Breast epithelium (tissue), 4 donors: ENCODE measurements around the gene CDV3. TPM values are rescaled to one million over a fixed set of nuclear protein-coding genes. Genes with fewer than 3 reads are reported as not detected.

Experiments
- DNase-seq, 2 donors: peaks; one replicate each; pipeline ENCODE4 v3.0.0-alpha.2; 2019; ENCODE audit warnings: low spot score in 2 of 2
- H3K27ac ChIP-seq, 2 donors: fragments of 200-600 bp; sonication (generic) in 1 of 2; one replicate each; pipeline ENCODE4 v1.5.1; 2016 to 2019; ENCODE audit warnings: mild to moderate bottlenecking in 1 of 2
- H3K27me3 ChIP-seq, 2 donors: fragments of 200-600 bp; sonication (generic) in 1 of 2; one replicate each; pipeline versions ENCODE4 v1.5.1 to v1.6.0; 2017 to 2019; ENCODE audit warnings: control low read depth in 1 of 2, mild to moderate bottlenecking in 1 of 2
- H3K36me3 ChIP-seq: fragments of 200-600 bp; one replicate; pipeline ENCODE4 v1.5.1; 2019
- H3K4me1 ChIP-seq, 2 donors: fragments of 200-600 bp; sonication (generic); one replicate each; pipeline ENCODE4 v1.5.1; 2016 to 2019; ENCODE audit warnings: control low read depth in 1 of 2
- H3K4me3 ChIP-seq, 3 donors: fragments of 200-600 bp; sonication (generic); 1 replicate in 2 of 3; 2 replicates in 1 of 3; pipeline ENCODE4 v1.5.1; 2016 to 2019; ENCODE audit warnings: mild to moderate bottlenecking in 3 of 3, moderate library complexity in 2 of 3
- H3K9me3 ChIP-seq, 2 donors: fragments of 200-600 bp; sonication (generic) in 1 of 2; one replicate each; pipeline ENCODE4 v1.5.1; 2016 to 2019; ENCODE audit warnings: control low read depth in 1 of 2
- CTCF ChIP-seq, 3 donors: fragments of 450-650 bp; IDR thresholded peaks; one replicate each; pipeline ENCODE4 v1.5.1; 2016 to 2017; ENCODE audit warnings: antibody characterized with exemption in 3 of 3, mild to moderate bottlenecking in 3 of 3, moderate library complexity in 3 of 3
- POLR2A ChIP-seq: fragments of 450-650 bp; IDR thresholded peaks from one replicate; pipeline ENCODE4 v1.6.1; 2016; ENCODE audit warnings: antibody characterized with exemption, mild to moderate bottlenecking, moderate library complexity
- POLR2AphosphoS5 ChIP-seq, 3 donors: sonication (generic); formaldehyde crosslinking; IDR thresholded peaks; one replicate each; pipeline ENCODE4 v1.6.1; 2017; ENCODE audit warnings: antibody characterized with exemption in 3 of 3
- intact Hi-C: fragments of 100-400 bp; cut with DNase I; formaldehyde crosslinking; loops from one replicate; pipeline ENCODE4 v1.15.1; 2023; ENCODE audit warnings: low total_unique reads
- total RNA-seq, 3 donors: library from RNA; depleted of rRNA; stranded (reverse); fragments of >200 nt; gene quantifications; one replicate each; pipeline ENCODE4 v1.1.0, GENCODE V29; 2016

The CDV3 gene
- total RNA-seq, 3 donors from 2014 or later, result 119 to 188 (median 141) TPM

- DNase-seq, result no peak
- intact Hi-C loops, result no loop called here
- no peaks in the 10 kb centered on the region for H3K36me3 ChIP-seq
Measured at GRCh38 chr3:133576169-133576568, 2.7 kb downstream of the CDV3 start.

GRCh38 chr3:133578548-133579191 is 5.2 kb downstream of the CDV3 start:
- no peaks in the 10 kb centered on the region for H3K27me3 ChIP-seq
- H3K4me1 ChIP-seq, result peaks cover 0 to 16% of the 10 kb centered on the region in 2 donors
- DNase-seq, result no peak
- intact Hi-C loops, result no loop called here
- no peaks in the 10 kb centered on the region for H3K9me3 ChIP-seq
- H3K36me3 ChIP-seq, result no peaks in the 10 kb centered on the region
- peak overlapping the region in 1 of 3 donors; percentile 32 for H3K4me3 ChIP-seq
- TF ChIP-seq CTCF (IDR thresholded peaks at IDR 0.05), result peak in 2 of 3 donors; percentile 37 to 42
- TF ChIP-seq POLR2A, result no peak
- no peak for TF ChIP-seq POLR2AphosphoS5 (IDR thresholded peaks at IDR 0.05)
- no peak overlapping the region for H3K27ac ChIP-seq

More at GRCh38 chr3:133576169-133576568, 2.7 kb downstream of the CDV3 start:
- no peaks in the 10 kb centered on the region for H3K27me3 ChIP-seq
- no peak overlapping the region for H3K27ac ChIP-seq
- peak overlapping the region; percentile 56 to 91 (median 84) for H3K4me3 ChIP-seq
- H3K4me1 ChIP-seq, result peaks cover 0 to 16% of the 10 kb centered on the region in 2 donors
- no peaks in the 10 kb centered on the region for H3K9me3 ChIP-seq
- no peak for TF ChIP-seq CTCF (IDR thresholded peaks at IDR 0.05)

GRCh38 chr3:133583396-133583795 is 9.9 kb downstream of the CDV3 start:
- TF ChIP-seq POLR2AphosphoS5 (IDR thresholded peaks at IDR 0.05) (no peak), POLR2A (no peak), CTCF (IDR thresholded peaks at IDR 0.05) (no peak)
- no peak for DNase-seq
- no peaks in the 10 kb centered on the region for H3K36me3 ChIP-seq
- no peak overlapping the region for H3K4me3 ChIP-seq
- no peaks in the 10 kb centered on the region for H3K27me3 ChIP-seq
- no peaks in the 10 kb centered on the region for H3K4me1 ChIP-seq
- H3K9me3 ChIP-seq, result no peaks in the 10 kb centered on the region
- H3K27ac ChIP-seq, result no peak overlapping the region
- intact Hi-C loops, result no loop called here

GRCh38 chr3:133588035-133588434 is 14.5 kb downstream of the CDV3 start:
- TF ChIP-seq POLR2A, result no peak
- TF ChIP-seq CTCF (IDR thresholded peaks at IDR 0.05), result no peak
- TF ChIP-seq POLR2AphosphoS5 (IDR thresholded peaks at IDR 0.05), result no peak
- intact Hi-C loops, result no loop called here

GRCh38 chr3:133588784-133589465 is 15.4 kb downstream of the CDV3 start:
- intact Hi-C loops, result no loop called here
- Histone ChIP-seq H3K36me3 (no peaks in the 10 kb centered on the region), H3K4me3 (no peak overlapping the region), H3K9me3 (no peaks in the 10 kb centered on the region), H3K4me1 (no peaks in the 10 kb centered on the region), H3K27ac (no peak overlapping the region), H3K27me3 (no peaks in the 10 kb centered on the region)
- TF ChIP-seq POLR2AphosphoS5 (IDR thresholded peaks at IDR 0.05) (no peak), CTCF (IDR thresholded peaks at IDR 0.05) (no peak), POLR2A (no peak)
- DNase-seq, result no peak

More at GRCh38 chr3:133588035-133588434, 14.5 kb downstream of the CDV3 start:
- H3K36me3 ChIP-seq, result no peaks in the 10 kb centered on the region
- no peaks in the 10 kb centered on the region for H3K4me1 ChIP-seq
- no peaks in the 10 kb centered on the region for H3K27me3 ChIP-seq
- no peaks in the 10 kb centered on the region for H3K9me3 ChIP-seq
- no peak overlapping the region for H3K27ac ChIP-seq
- H3K4me3 ChIP-seq, result no peak overlapping the region
- DNase-seq, result no peak
